ENCODE data around the gene MT1H.

MT1H gene

GRCh38 chr16:56628486-56629350 is 40.9 kb upstream of the MT1H start:
- TF ChIP-seq Cebpa-rat (IDR thresholded peaks at IDR 0.05), result no peak
- Histone ChIP-seq H3K4me1 (peaks cover 11% of the 10 kb centered on the region), H3K27me3 (peaks cover 98% of the 10 kb centered on the region), H3K9me3 (no peaks in the 10 kb centered on the region), H4K20me1 (peaks cover 53% of the 10 kb centered on the region), H3K4me3 (no peak overlapping the region), H3K27ac (no peak overlapping the region), H3K36me3 (no peaks in the 10 kb centered on the region), H3K9ac (no peak overlapping the region), H3K4me2 (no peak overlapping the region)

GRCh38 chr16:56629531-56629930 is 40.1 kb upstream of the MT1H start:
- TF ChIP-seq Cebpa-rat (IDR thresholded peaks at IDR 0.05), result no peak
- Histone ChIP-seq H3K4me3 (no peak overlapping the region), H3K4me2 (no peak overlapping the region), H3K9me3 (peaks cover under 1% of the 10 kb centered on the region; the same call in 1 of the 2 replicates), H4K20me1 (peaks cover 57% of the 10 kb centered on the region), H3K9ac (no peak overlapping the region), H3K4me1 (peaks cover 11% of the 10 kb centered on the region), H3K27me3 (peaks cover 100% of the 10 kb centered on the region), H3K36me3 (no peaks in the 10 kb centered on the region), H3K27ac (no peak overlapping the region)

GRCh38 chr16:56630134-56630533 is 39.5 kb upstream of the MT1H start:
- H3K4me3 ChIP-seq, result no peak overlapping the region
- peaks cover 100% of the 10 kb centered on the region for H3K27me3 ChIP-seq
- H3K4me2 ChIP-seq, result no peak overlapping the region
- peaks cover 10% of the 10 kb centered on the region for H3K4me1 ChIP-seq
- peaks cover 57% of the 10 kb centered on the region for H4K20me1 ChIP-seq
- TF ChIP-seq Cebpa-rat (IDR thresholded peaks at IDR 0.05), result no peak
- H3K9ac ChIP-seq, result no peak overlapping the region
- H3K9me3 ChIP-seq, result peaks cover 7% of the 10 kb centered on the region
- no peaks in the 10 kb centered on the region for H3K36me3 ChIP-seq
- H3K27ac ChIP-seq, result no peak overlapping the region

GRCh38 chr16:56631197-56631596 is 38.4 kb upstream of the MT1H start:
- peaks cover 57% of the 10 kb centered on the region for H4K20me1 ChIP-seq
- H3K36me3 ChIP-seq, result no peaks in the 10 kb centered on the region
- no peaks in the 10 kb centered on the region for H3K4me1 ChIP-seq
- no peak overlapping the region for H3K4me2 ChIP-seq
- peaks cover 16% of the 10 kb centered on the region for H3K9me3 ChIP-seq
- peaks cover 100% of the 10 kb centered on the region for H3K27me3 ChIP-seq
- no peak overlapping the region for H3K9ac ChIP-seq
- H3K27ac ChIP-seq, result no peak overlapping the region
- H3K4me3 ChIP-seq, result no peak overlapping the region
- no peak for TF ChIP-seq Cebpa-rat (IDR thresholded peaks at IDR 0.05)

GRCh38 chr16:56631832-56632155 is 37.8 kb upstream of the MT1H start:
- peaks cover 100% of the 10 kb centered on the region for H3K27me3 ChIP-seq
- no peaks in the 10 kb centered on the region for H3K36me3 ChIP-seq
- H3K27ac ChIP-seq, result no peak overlapping the region
- no peak overlapping the region for H3K4me2 ChIP-seq
- peaks cover 16% of the 10 kb centered on the region for H3K9me3 ChIP-seq
- no peaks in the 10 kb centered on the region for H3K4me1 ChIP-seq
- no peak overlapping the region for H3K4me3 ChIP-seq
- no peak overlapping the region for H3K9ac ChIP-seq
- peaks cover 57% of the 10 kb centered on the region for H4K20me1 ChIP-seq
- no peak for TF ChIP-seq Cebpa-rat (IDR thresholded peaks at IDR 0.05)

- H3K9me3 ChIP-seq, result peaks cover 16% of the 10 kb centered on the region
- no peaks in the 10 kb centered on the region for H3K4me1 ChIP-seq
- H3K36me3 ChIP-seq, result no peaks in the 10 kb centered on the region
- TF ChIP-seq Cebpa-rat (IDR thresholded peaks at IDR 0.05), result no peak
- H4K20me1 ChIP-seq, result peaks cover 61% of the 10 kb centered on the region
- H3K9ac ChIP-seq, result no peak within 1 kb of the TSS
- H3K4me3 ChIP-seq, result no peak within 1 kb of the TSS
- peaks cover 100% of the 10 kb centered on the region for H3K27me3 ChIP-seq
- no peak within 1 kb of the TSS for H3K4me2 ChIP-seq
- H3K27ac ChIP-seq, result no peak within 1 kb of the TSS
These were observed 37.3 kb upstream of the MT1H start, which contains the start of gene MT1M for GRCh38 chr16:56632156-56632847. MT1M (plus strand) TSS chr16:56632659; CDS start chr16:56632732, 73 bp downstream.

- Histone ChIP-seq H3K27ac (no peak overlapping the region), H3K27me3 (peaks cover 100% of the 10 kb centered on the region), H3K4me2 (no peak overlapping the region), H3K9ac (no peak overlapping the region), H3K4me3 (no peak overlapping the region), H4K20me1 (peaks cover 67% of the 10 kb centered on the region), H3K9me3 (peaks cover 22% of the 10 kb centered on the region), H3K4me1 (no peaks in the 10 kb centered on the region), H3K36me3 (no peaks in the 10 kb centered on the region)
- no peak for TF ChIP-seq Cebpa-rat (IDR thresholded peaks at IDR 0.05)
These were observed 36.7 kb upstream of the MT1H start for GRCh38 chr16:56632848-56633365.

- H3K4me3 ChIP-seq, result no peak overlapping the region
- no peaks in the 10 kb centered on the region for H3K36me3 ChIP-seq
- H4K20me1 ChIP-seq, result peaks cover 72% of the 10 kb centered on the region
- no peak overlapping the region for H3K27ac ChIP-seq
- no peak for TF ChIP-seq Cebpa-rat (IDR thresholded peaks at IDR 0.05)
- H3K9me3 ChIP-seq, result peaks cover 28% of the 10 kb centered on the region
- peaks cover 100% of the 10 kb centered on the region for H3K27me3 ChIP-seq
- H3K4me1 ChIP-seq, result no peaks in the 10 kb centered on the region
- no peak overlapping the region for H3K9ac ChIP-seq
- no peak overlapping the region for H3K4me2 ChIP-seq
These were observed 36.1 kb upstream of the MT1H start for GRCh38 chr16:56633535-56633934.

- peaks cover 75% of the 10 kb centered on the region for H4K20me1 ChIP-seq
- no peak for TF ChIP-seq Cebpa-rat (IDR thresholded peaks at IDR 0.05)
- no peaks in the 10 kb centered on the region for H3K36me3 ChIP-seq
- no peaks in the 10 kb centered on the region for H3K4me1 ChIP-seq
- H3K4me3 ChIP-seq, result no peak overlapping the region
- no peak overlapping the region for H3K4me2 ChIP-seq
- peaks cover 30% of the 10 kb centered on the region for H3K9me3 ChIP-seq
- peaks cover 100% of the 10 kb centered on the region for H3K27me3 ChIP-seq
- H3K27ac ChIP-seq, result no peak overlapping the region
- H3K9ac ChIP-seq, result no peak overlapping the region
These were observed 34.7 kb upstream of the MT1H start for GRCh38 chr16:56634715-56635440.
